EL (cell line): ENCODE data around the gene C19orf12.
"Not testable (repeated sequence)": the region's sequence is repeated elsewhere in the genome, so short reads cannot be mapped to it uniquely, and the experiment has no call there.

Source experiments
- DNase-seq: peaks from one replicate; pipeline ENCODE4 v3.0.0-alpha.2; 2016

C19orf12 gene

GRCh38 chr19:29727906-29728305, 12.8 kb upstream of the C19orf12 start:
- no peak for DNase-seq

GRCh38 chr19:29724746-29725145, 9.7 kb upstream of the C19orf12 start:
- DNase-seq = no peak

DNA sequence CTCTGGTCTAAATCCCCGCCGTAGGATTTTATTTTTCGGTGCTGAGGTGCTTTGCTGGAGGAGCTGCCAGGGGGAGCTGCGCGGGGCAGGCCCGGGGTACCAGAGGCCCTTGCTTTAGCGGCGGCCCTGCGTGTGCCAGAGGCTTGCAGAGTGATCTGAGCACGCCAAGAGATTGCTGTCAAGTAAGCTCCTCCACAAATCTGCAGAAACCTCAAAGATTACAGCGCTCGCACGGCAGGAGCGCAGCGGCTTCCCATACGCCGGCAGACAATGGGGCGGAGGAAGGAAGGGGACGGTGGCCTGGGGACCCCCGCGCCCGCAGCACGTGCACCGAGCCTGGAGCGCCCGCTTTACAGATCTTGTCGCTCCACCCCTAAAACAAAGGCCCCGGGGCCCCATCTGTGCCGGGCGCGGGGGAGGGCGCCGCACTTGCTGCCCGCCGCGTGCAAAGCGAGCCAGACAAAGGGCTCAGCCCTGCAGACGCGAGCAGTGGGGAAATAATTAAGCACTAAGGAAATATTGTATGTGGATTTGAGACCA, 9.1 kb upstream of the C19orf12 start:
- DNase-seq = peak; percentile 12

DNA sequence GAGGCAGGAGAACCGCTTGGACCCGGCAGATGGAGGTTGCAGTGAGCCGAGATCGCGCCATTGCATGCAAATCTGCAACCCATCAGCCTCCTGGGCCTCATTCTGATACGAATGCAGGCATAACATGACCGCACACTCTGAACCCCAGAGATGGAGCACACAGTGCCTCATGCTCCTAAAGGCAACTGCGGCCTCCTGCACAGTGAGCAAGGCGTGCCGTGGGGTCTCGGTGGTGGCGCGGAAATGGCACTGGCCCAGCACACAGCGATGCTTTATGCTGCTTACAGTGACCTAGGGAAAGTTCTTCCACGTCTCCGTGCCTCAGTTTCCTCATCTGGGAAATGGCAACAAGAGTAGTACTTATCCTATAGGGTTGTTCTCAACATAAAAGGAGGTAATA, 2.0 kb upstream of the C19orf12 start:
- DNase-seq = no peak

GRCh38 chr19:29715701-29716581, 880 bp upstream of the C19orf12 start:
- DNase-seq = peak; percentile 33

DNA sequence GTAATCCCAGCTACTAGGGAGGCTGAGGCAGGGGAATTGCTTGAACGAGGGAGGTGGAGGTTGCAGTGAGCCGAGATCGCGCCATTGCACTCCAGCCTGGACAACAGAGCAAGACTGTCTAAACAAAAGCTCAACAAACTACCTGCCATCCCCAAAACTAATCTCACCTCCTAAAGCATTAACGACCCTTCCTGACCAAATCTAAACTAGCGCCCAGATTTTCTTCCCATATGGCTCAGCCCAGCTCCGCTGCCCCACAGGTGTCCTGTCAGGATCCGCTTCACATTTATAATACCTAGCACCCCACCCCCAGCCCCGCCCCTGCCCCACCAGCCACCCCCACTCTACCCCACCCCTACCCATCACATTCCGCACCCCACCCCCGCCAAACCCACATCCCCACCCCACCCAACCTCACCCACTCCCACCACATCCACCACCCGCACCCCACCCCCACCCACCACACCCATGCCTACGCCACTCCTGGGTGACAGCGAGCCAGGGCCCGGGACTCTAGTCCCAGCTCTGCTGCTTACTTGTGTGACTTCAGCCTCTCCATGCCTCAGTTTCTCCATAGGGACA, 599 bp downstream of the C19orf12 start:
- no peak for DNase-seq

GRCh38 chr19:29712744-29713516, 2.1 kb downstream of the C19orf12 start:
- DNase-seq = no peak

GRCh38 chr19:29711584-29712132, 3.4 kb downstream of the C19orf12 start:
- no peak for DNase-seq

GRCh38 chr19:29709440-29709798, 5.6 kb downstream of the C19orf12 start:
- DNase-seq = not testable (repeated sequence)

DNA sequence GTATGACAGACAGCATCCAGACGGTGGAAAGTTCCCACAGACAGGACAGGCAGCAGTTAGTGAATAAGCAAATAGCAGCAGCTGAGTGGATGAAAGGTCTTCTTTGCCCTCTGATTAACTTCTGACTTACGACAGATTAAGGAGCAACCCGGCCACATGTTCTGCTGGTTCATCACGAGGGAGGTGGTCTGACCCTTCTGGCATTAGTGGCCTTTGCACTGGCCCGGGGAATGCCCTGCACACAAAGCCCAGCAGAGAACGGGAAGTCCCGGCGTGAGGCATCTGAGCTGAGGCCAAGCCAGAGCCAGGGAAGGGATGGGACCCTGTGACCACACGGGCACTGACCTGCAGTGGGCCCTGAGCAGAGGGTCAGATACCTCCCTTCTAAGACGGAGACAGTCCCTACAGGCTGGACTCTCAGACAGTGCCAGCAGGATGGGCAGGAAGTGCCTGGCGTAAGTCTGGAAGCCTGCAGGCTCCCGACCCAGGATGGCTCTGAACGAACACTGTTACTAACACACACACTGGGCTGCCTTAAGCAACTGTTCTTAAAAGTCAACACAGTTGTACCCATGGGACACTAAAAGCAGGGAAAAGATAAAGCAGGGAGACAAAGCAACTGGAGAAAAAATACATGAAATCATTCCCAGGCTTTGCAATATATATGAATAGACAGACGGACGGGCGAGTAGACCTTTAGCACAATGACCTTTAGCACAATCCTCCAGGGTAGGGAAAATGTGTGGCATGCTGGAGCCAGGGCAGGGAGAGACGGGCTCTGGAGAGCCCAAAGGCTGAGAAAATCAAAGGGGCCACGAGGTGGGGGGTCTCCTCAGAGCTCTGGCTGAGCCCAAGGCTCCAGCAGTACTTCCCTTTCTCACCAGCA, 6.3 kb downstream of the C19orf12 start:
- DNase-seq = no peak

GRCh38 chr19:29706635-29707034, 8.4 kb downstream of the C19orf12 start:
- DNase-seq = no peak

DNA sequence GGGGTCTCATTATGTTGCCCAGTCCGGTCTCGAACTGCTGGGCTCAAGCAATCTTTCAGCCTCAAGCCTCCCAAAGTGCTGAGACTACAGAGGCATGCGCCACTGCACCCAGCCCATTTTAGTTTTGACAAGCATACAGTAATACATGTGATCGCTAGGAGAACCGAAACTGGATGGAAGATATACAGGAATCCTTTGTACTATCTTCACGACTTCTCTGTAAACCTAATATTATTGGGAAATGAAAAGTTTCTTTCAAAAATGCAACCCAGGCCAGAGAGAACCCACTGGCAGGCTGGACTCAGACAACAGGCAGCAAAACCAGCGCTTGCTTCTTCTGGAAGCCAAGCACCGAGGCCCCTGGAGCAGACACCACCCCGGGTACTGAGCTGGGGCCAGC, 9.4 kb downstream of the C19orf12 start:
- no peak for DNase-seq

GRCh38 chr19:29704562-29705558, 10.2 kb downstream of the C19orf12 start:
- DNase-seq = no peak

DNA sequence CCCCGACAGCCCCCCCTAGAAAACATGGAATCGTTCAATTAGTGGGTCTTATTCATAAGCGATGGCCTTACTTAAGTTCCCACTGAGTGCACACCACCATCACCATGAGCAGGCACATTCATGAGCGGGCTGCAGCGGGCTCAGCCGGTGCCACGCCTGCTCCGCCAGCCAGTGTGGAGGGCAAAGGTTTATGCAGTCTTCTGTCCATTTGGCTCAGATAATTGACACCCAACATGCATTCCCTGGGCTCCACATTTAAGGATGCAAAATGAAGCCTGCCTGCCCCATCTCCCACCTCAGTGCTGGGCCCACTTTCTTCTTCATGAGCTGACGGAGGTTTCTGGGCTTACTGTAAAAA, 12.1 kb downstream of the C19orf12 start:
- DNase-seq = no peak

- DNase-seq = no peak
Observed at GRCh38 chr19:29702161-29702962, 12.7 kb downstream of the C19orf12 start.

DNA sequence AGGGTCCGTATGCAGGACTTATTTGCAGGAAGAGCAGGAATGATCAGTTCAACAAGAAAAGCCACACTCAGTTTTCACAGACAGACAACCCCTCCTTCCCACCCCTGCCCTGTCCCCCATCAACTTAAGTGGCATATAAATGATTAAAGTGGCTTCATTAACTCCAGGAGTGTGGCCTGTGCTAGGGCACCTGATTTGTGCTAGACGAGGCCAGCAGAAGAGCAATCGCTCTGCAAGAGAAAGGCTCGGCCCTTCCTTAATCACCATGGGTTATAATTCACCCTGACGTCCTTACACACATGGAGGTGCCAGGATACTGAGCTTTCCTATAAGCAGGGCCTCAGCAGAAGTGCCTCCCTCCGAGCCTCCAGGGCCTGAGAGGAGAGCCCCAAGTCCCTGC, 14.6 kb downstream of the C19orf12 start:
- no peak for DNase-seq

DNA sequence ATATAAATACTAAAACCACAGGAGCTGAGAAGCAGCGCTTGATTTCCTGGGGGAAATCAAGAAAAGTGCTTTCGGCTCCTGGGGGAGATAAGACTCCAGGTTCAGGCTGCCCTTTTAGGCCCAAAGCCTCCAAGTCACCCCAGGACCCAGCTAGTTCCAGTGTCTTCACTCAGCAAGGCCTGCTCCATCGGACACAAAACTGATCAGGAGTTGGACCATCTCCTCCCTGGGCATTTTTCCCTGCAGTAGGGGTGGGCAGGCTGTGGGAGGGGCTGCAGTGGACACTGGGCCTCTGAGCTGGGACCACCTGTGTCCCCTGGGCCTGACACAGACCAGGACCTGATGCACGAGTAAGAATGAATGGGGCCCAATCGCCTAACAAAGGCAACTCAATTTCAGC, 15.2 kb downstream of the C19orf12 start:
- no peak for DNase-seq

GRCh38 chr19:29697523-29698261, 17.4 kb downstream of the C19orf12 start:
- DNase-seq = no peak

GRCh38 chr19:29696565-29696846, 18.6 kb downstream of the C19orf12 start:
- DNase-seq = no peak
